K562 (cell line): ENCODE results near the gene RCOR3. TPM values are rescaled to one million over a fixed set of nuclear protein-coding genes. Genes with fewer than 3 reads are reported as not detected.

ENCODE experiments used
- ATAC-seq: fragments of 200-7000 bp; cut with Tn5 transposase; 3 replicates; pipeline ENCODE4 v1.9.1; 2020; ENCODE audit warnings: moderate library complexity
- BruUV-seq: library from RNA; stranded (reverse); fragments of 400-500 nt; replicated peaks from 2 replicates; lab custom pipeline; 2021; lab: Mats Ljungman, UMichigan
- CTCF ChIA-PET: fragments of 300-600 bp; formaldehyde crosslinking; extraction: SDS; loops from one replicate; lab custom pipeline; 2021; ENCODE audit warnings: low intra/inter-chr PET ratio; lab: Yijun Ruan, JAX
- POLR2A ChIA-PET: fragments of 300-600, 350-650 bp; sonication (Branson Sonifier 250); formaldehyde crosslinking; extraction: SDS; loops from one replicate; lab custom pipeline; 2021; ENCODE audit warnings: antibody characterized with exemption, inconsistent platforms; lab: Yijun Ruan, JAX
- DNase-seq, 4 experiments: peaks; one replicate each; pipeline versions ENCODE4 v3.0.0 to v3.0.0-alpha.2; 2011 to 2018; ENCODE audit warnings: low spot score in 3 of 4, mixed read lengths in 3 of 4; ENCODE audit errors: extremely low read depth in 1 of 4
- FAIRE-seq: peaks from 2 replicates; lab custom pipeline; 2011; peaks lifted over from hg19 to GRCh38; lab: Jason Lieb, UNC
- H2AFZ ChIP-seq: 2 replicates; pipeline ENCODE4 v1.6.0; 2011; ENCODE audit warnings: low read depth, low read length, control low read depth, inconsistent platforms
- H3K27ac ChIP-seq: fragments of 200-600 bp; 3 replicates; pipeline ENCODE4 v1.8.0; 2011; ENCODE audit warnings: low read depth, mild to moderate bottlenecking, control low read depth, inconsistent platforms, low read length, moderate library complexity, mixed read lengths; ENCODE audit errors: extremely low read depth
- H3K27me3 ChIP-seq, 2 experiments: fragments of 300-600 bp in 1 of 2; 2 replicates in 1 of 2; 3 replicates in 1 of 2; pipeline versions ENCODE4 v1.6.0 to v1.8.0; 2011; ENCODE audit warnings: inconsistent platforms in 2 of 2, low read length in 2 of 2, mild to moderate bottlenecking in 1 of 2, mixed read lengths in 1 of 2, moderate library complexity in 1 of 2; ENCODE audit not compliant: control insufficient read depth in 2 of 2, insufficient read depth in 2 of 2
- H3K36me3 ChIP-seq: fragments of 300-600 bp; 3 replicates; pipeline ENCODE4 v1.8.0; 2011; ENCODE audit warnings: mild to moderate bottlenecking, low read length, inconsistent platforms; ENCODE audit not compliant: control insufficient read depth, insufficient read depth
- H3K4me1 ChIP-seq, 2 experiments: fragments of 200-600 bp in 1 of 2; replicated peaks in 1 of 2; 2 replicates in 1 of 2; 3 replicates in 1 of 2; pipeline versions ENCODE4 v1.5.1 to v1.8.0; 2011; ENCODE audit warnings: inconsistent platforms in 2 of 2, low read length in 2 of 2, mild to moderate bottlenecking in 1 of 2, mixed read lengths in 1 of 2, moderate library complexity in 1 of 2; ENCODE audit not compliant: control insufficient read depth in 2 of 2, insufficient read depth in 2 of 2
- H3K4me2 ChIP-seq: 2 replicates; pipeline ENCODE4 v1.6.1; 2011; ENCODE audit warnings: low read length, control low read depth, inconsistent platforms, mixed read lengths; ENCODE audit not compliant: insufficient read depth
- H3K4me3 ChIP-seq: fragments of 200-600 bp; sonication (generic), shearing (Covaris generic); 2 replicates; pipeline ENCODE4 v1.5.1; 2016; ENCODE audit warnings: control low read depth, inconsistent platforms
- H3K79me2 ChIP-seq: fragments of 200-600 bp; 3 replicates; pipeline ENCODE4 v1.8.0; 2011; ENCODE audit warnings: low read length, inconsistent platforms; ENCODE audit not compliant: control insufficient read depth, insufficient read depth
- H3K9ac ChIP-seq, 2 experiments: 2 replicates each; pipeline versions ENCODE4 v1.6.0 to v1.6.1; 2011; ENCODE audit warnings: low read depth in 2 of 2, low read length in 2 of 2, control low read depth in 1 of 2, inconsistent platforms in 1 of 2, mild to moderate bottlenecking in 1 of 2, mixed read lengths in 1 of 2; ENCODE audit not compliant: insufficient read depth in 1 of 2
- H3K9me1 ChIP-seq: one replicate; pipeline ENCODE4 v1.6.0; 2011; ENCODE audit warnings: inconsistent platforms, mild to moderate bottlenecking, low read length, moderate library complexity; ENCODE audit not compliant: control insufficient read depth, insufficient read depth
- H3K9me3 ChIP-seq: replicated peaks from 2 replicates; pipeline ENCODE4 v1.5.1; 2011; ENCODE audit warnings: low read depth, low read length, inconsistent platforms; ENCODE audit not compliant: control insufficient read depth, insufficient read depth
- H4K20me1 ChIP-seq: replicated peaks from 2 replicates; pipeline ENCODE4 v1.6.1; 2011; ENCODE audit warnings: low read length, inconsistent platforms, mixed read lengths; ENCODE audit not compliant: control insufficient read depth, insufficient read depth
- BHLHE40 ChIP-seq: IDR thresholded peaks from 2 replicates; pipeline ENCODE4 v1.6.1; 2011; ENCODE audit warnings: low read length, improper control_type of control experiment
- COPS2 ChIP-seq: fragments of 450-650 bp; conservative IDR thresholded peaks from 2 replicates; pipeline ENCODE4 v1.6.1; 2016; ENCODE audit warnings: mild to moderate bottlenecking, moderate library complexity
- GATA2 ChIP-seq: sonication (generic); formaldehyde crosslinking; IDR thresholded peaks from 2 replicates; pipeline ENCODE4 v1.4.0; 2020; ENCODE audit warnings: mild to moderate bottlenecking, missing genetic modification reagents
- HDAC8 ChIP-seq: fragments of 450-650 bp; IDR thresholded peaks from 2 replicates; pipeline ENCODE4 v1.6.1; 2016; ENCODE audit warnings: mild to moderate bottlenecking, missing genetic modification characterization, moderate library complexity, missing compliant biosample characterization
- HNRNPK ChIP-seq: fragments of 200-400 bp; formaldehyde crosslinking; IDR thresholded peaks from one replicate; pipeline ENCODE4 v1.6.1; 2018; ENCODE audit warnings: mild to moderate bottlenecking, low read depth, low read length; ENCODE audit not compliant: poor library complexity, severe bottlenecking
- MEF2D ChIP-seq: conservative IDR thresholded peaks from 2 replicates; pipeline ENCODE4 v1.6.1; 2016; ENCODE audit warnings: low read depth, missing genetic modification characterization, missing compliant biosample characterization
- NCOR1 ChIP-seq: fragments of 450-650 bp; IDR thresholded peaks from 2 replicates; pipeline ENCODE4 v1.6.1; 2016; ENCODE audit warnings: mild to moderate bottlenecking, moderate library complexity
- NR0B1 ChIP-seq: fragments of 450-650 bp; IDR thresholded peaks from one replicate; pipeline ENCODE4 v1.6.1; 2018; ENCODE audit warnings: mild to moderate bottlenecking, moderate library complexity; ENCODE audit not compliant: partially characterized antibody
- PHB ChIP-seq: fragments of 250-450 bp; sonication (Bioruptor Pico); IDR thresholded peaks from 2 replicates; pipeline ENCODE4 v1.5.0; 2021
- PHB2 ChIP-seq: fragments of 450-650 bp; IDR thresholded peaks from 2 replicates; pipeline ENCODE4 v1.6.1; 2017; ENCODE audit warnings: low read depth
- POU5F1 ChIP-seq: fragments of 150-350 bp; IDR thresholded peaks from 2 replicates; pipeline ENCODE4 v1.6.1; 2014; ENCODE audit warnings: borderline replicate concordance, low read length, low read depth, mild to moderate bottlenecking; ENCODE audit not compliant: partially characterized antibody
- PRPF4 ChIP-seq: fragments of 200-400 bp; formaldehyde crosslinking; IDR thresholded peaks from one replicate; pipeline ENCODE4 v1.6.1; 2017; ENCODE audit warnings: low read length, low read depth, mild to moderate bottlenecking; ENCODE audit not compliant: insufficient read depth, poor library complexity, severe bottlenecking
- RCOR1 ChIP-seq, 2 experiments: IDR thresholded peaks; 2 replicates each; pipeline ENCODE4 v1.6.1; 2012; ENCODE audit warnings: low read depth in 2 of 2, low read length in 2 of 2, borderline replicate concordance in 1 of 2, improper control_type of control experiment in 1 of 2
- SMAD3 ChIP-seq: fragments of 450-650 bp; formaldehyde crosslinking; conservative IDR thresholded peaks from 2 replicates; pipeline ENCODE4 v1.4.0; 2020; ENCODE audit warnings: mild to moderate bottlenecking
- TAL1 ChIP-seq: fragments of 450-650 bp; IDR thresholded peaks from 2 replicates; pipeline ENCODE4 v1.6.1; 2016; ENCODE audit warnings: mild to moderate bottlenecking
- TFAP4 ChIP-seq: sonication (generic); formaldehyde crosslinking; IDR thresholded peaks from 2 replicates; pipeline ENCODE4 v1.8.0; 2022; ENCODE audit warnings: missing genetic modification reagents, mild to moderate bottlenecking, moderate library complexity, borderline replicate concordance
- TRIM24 ChIP-seq, 2 experiments: fragments of 450-650 bp; IDR thresholded peaks; 2 replicates each; pipeline ENCODE4 v1.6.1; 2016
- ZNF174 ChIP-seq: fragments of 250-450 bp; sonication (Bioruptor Pico); IDR thresholded peaks from 2 replicates; pipeline ENCODE4 v1.4.0; 2020; ENCODE audit warnings: mild to moderate bottlenecking
- WGBS: fragments of 100-300 bp; shearing (Covaris generic); methylation state at CpG from one replicate; pipeline ENCODE4 v1.1.6; 2016; ENCODE audit warnings: low coverage, mixed read lengths; ENCODE audit not compliant: insufficient coverage; ENCODE audit errors: missing lambda C conversion rate; 5-methylcytosine and 5-hydroxymethylcytosine counted together
- in situ Hi-C: fragments of 300-500 bp; cut with MboI; formaldehyde crosslinking; loops from 4 replicates; pipeline ENCODE4 v1.15.0; 2018; ENCODE audit warnings: inconsistent platforms, mixed read lengths
- intact Hi-C: fragments of 100-400 bp; cut with micrococcal nuclease; formaldehyde crosslinking; loops from 2 replicates; pipeline ENCODE4 v1.14.2; 2022
- polyA plus RNA-seq, 8 experiments: library from polyadenylated mRNA; depleted of rRNA in 4 of 8; stranded (reverse) in 5 of 8; unstranded in 3 of 8; fragments of >200 nt; fragmentation: Nextera tagmentation in 2 of 8; fragmentation: Illumina TruSeq in 1 of 8; extraction: Ambion mirVana in 2 of 8; extraction: Trizol in 1 of 8; gene quantifications; 2 replicates each; pipeline versions ENCODE4 v1.2.1 to v1.2.3, GENCODE V29; 2011 to 2014; ENCODE audit warnings: inconsistent platforms in 1 of 8, missing spikeins in 1 of 8
- total RNA-seq, 7 experiments: library from RNA; depleted of rRNA in 6 of 7; stranded (reverse); fragments of >200 nt in 6 of 7; fragmentation: Illumina TruSeq in 2 of 7; extraction: Trizol in 2 of 7; gene quantifications; 2 replicates each; pipeline versions ENCODE4 v1.2.1 to v1.2.3, GENCODE V29; 2011 to 2021; ENCODE audit warnings: low replicate concordance in 1 of 7

Gene RCOR3
- total and polyA plus RNA-seq, 9 of the 15 experiments (the other 6 are each of a cell fraction or from before 2014, with no cell fraction given), result 9.7 to 42.7 (median 29.5) TPM

- peak; percentile 12; the same call in 1 of the 2 replicates for TF ChIP-seq TFAP4 (CRISPR knock-in tag)
- TF ChIP-seq NCOR1, result peak; percentile 85
- TF ChIP-seq PHB2, result peak; percentile 82
- TF ChIP-seq TAL1, result peak; percentile 92
- peak; percentile 77 to 80 for TF ChIP-seq TRIM24 (IDR thresholded peaks at IDR 0.05)
These were observed 62.5 kb downstream of the RCOR3 start (continued) for GRCh38 chr1:211321646-211322045.

- Histone ChIP-seq H2AFZ (0 out of 2 replicates have a peak overlapping the region, but pooled peaks have one; percentile 7), H3K4me1 (peaks cover 17 to 24% of the 10 kb centered on the region in 2 experiments), H3K9me3 (no peaks in the 10 kb centered on the region), H3K9me1 (no peaks in the 10 kb centered on the region), H3K27ac (no peak overlapping the region), H3K27me3 (no peaks in the 10 kb centered on the region), H3K9ac (no peak overlapping the region), H3K4me3 (no peak overlapping the region), H3K79me2 (no peaks in the 10 kb centered on the region), H3K4me2 (no peak overlapping the region), H4K20me1 (0 out of 2 replicates have a peak, but pooled peaks cover 3% of the 10 kb centered on the region), H3K36me3 (no peaks in the 10 kb centered on the region)
- peak; percentile 79 for ATAC-seq
- WGBS, result 17% methylated on average over 9 of the region's 9 CpGs
- CTCF ChIA-PET, result interaction anchor here (0.6 to 2.6 kb wide), 6 partner anchors 30 to 331 kb away, joined by 3 to 13 read pairs (median 4); no protein-coding TSS in a partner anchor
- peak; percentile 42 to 85 (median 62) for DNase-seq
- FAIRE-seq, result peak; percentile 90
- BruUV-seq, result no TSS peak
- intact Hi-C loops, result loop anchor here (1.0 to 2.0 kb wide), 6 partner anchors 29 to 332 kb away; no protein-coding TSS in a partner anchor
- POLR2A ChIA-PET, result interaction anchor here (1.2 kb wide), 2 partner anchors 15 to 147 kb away, joined by 3 read pairs; no protein-coding TSS in a partner anchor
- in situ Hi-C loops, result loop anchor here (5.0 to 10.0 kb wide), 2 partner anchors 149 to 331 kb away; no protein-coding TSS in a partner anchor
- TF ChIP-seq MEF2D (no peak), SMAD3 (no peak), RCOR1 (IDR thresholded peaks at IDR 0.05; ENCODE audit: borderline replicate concordance in 1 of 2, low read depth in 2 of 2, low read length in 2 of 2) (peak in 1 of 2 experiments; percentile 76; a peak in 1 of 4 replicates), BHLHE40 (no peak), POU5F1 (no peak), PHB (no peak), ZNF174 (CRISPR knock-in tag) (no peak), COPS2 (no peak), GATA2 (0 out of 2 replicates have a peak, but pooled peaks have one; percentile 33), NR0B1 (no peak), HDAC8 (tag) (no peak), HNRNPK (no peak), PRPF4 (no peak)
These were observed 64.2 kb downstream of the RCOR3 start for GRCh38 chr1:211323156-211324063.
